NT2/D1 (cell line): Measurements from ENCODE around the gene KCNQ1.

Experiments used
- SUZ12 ChIP-seq: IDR thresholded peaks from 2 replicates; pipeline ENCODE4 v1.6.1; 2011; ENCODE audit not compliant: insufficient read length, insufficient read depth; ENCODE audit errors: extremely low read depth
- ZNF274 ChIP-seq: IDR thresholded peaks from 2 replicates; pipeline ENCODE4 v1.6.1; 2011; ENCODE audit warnings: mild to moderate bottlenecking, low read depth, low read length

- TF ChIP-seq SUZ12 (no peak), ZNF274 (no peak)
Measured at GRCh38 chr11:2515401-2516275, 70.8 kb downstream of the KCNQ1 start.
